Pancreas (tissue), 10 donors: ENCODE results near the gene TMEM183A. TPM values are rescaled to one million over a fixed set of nuclear protein-coding genes. Genes with fewer than 3 reads are reported as not detected.
A peak's percentile ranks its signal among the peaks of the same experiment; 100 is the strongest.

Experiments
- ATAC-seq, 4 donors: fragments of 200-7000 bp; cut with Tn5 transposase; one replicate each; pipeline versions ENCODE4 v1.8.0 to v1.9.1; 2020; ENCODE audit warnings: mild to moderate bottlenecking in 4 of 4, moderate library complexity in 4 of 4
- DNase-seq, 6 donors: peaks; one replicate each; pipeline ENCODE4 v3.0.0-alpha.2; 2020
- FAIRE-seq: peaks from 2 replicates; lab custom pipeline; 2012; peaks lifted over from hg19 to GRCh38; lab: Jason Lieb, UNC
- H3K27ac ChIP-seq, 4 donors: fragments of 200-600 bp; sonication (generic); 1 replicate in 3 of 4; 2 replicates in 1 of 4; pipeline versions ENCODE4 v1.5.0 to v1.8.0; 2020
- H3K27me3 ChIP-seq, 4 donors: fragments of 200-600 bp; one replicate each; pipeline ENCODE4 v1.8.0; 2021
- H3K36me3 ChIP-seq, 3 donors: fragments of 200-600 bp; sonication (generic) in 1 of 3; one replicate each; pipeline versions ENCODE4 v1.5.0 to v1.8.0; 2020 to 2021
- H3K4me1 ChIP-seq, 3 donors: fragments of 200-600 bp; one replicate each; pipeline ENCODE4 v1.8.0; 2021
- H3K4me3 ChIP-seq, 4 donors: fragments of 200-600 bp; sonication (generic) in 2 of 4; one replicate each; pipeline versions ENCODE4 v1.5.0 to v1.8.0; 2020 to 2021
- H3K9me3 ChIP-seq, 4 donors: fragments of 200-600 bp; one replicate each; pipeline ENCODE4 v1.8.0; 2021
- WGBS, 2 donors: extraction: QIAGEN DNeasy Blood & Tissue Kit; methylation state at CpG; one replicate each; pipeline ENCODE4 v1.1.7; 2013; 5-methylcytosine and 5-hydroxymethylcytosine counted together
- intact Hi-C, 3 donors: fragments of 100-400 bp; cut with DNase I; formaldehyde crosslinking; loops; one replicate each; pipeline versions ENCODE4 v1.11.1 to v1.14.2; 2022
- polyA plus RNA-seq, 2 donors: library from polyadenylated mRNA; stranded (reverse); fragments of 200-250 nt; gene quantifications; one replicate each; pipeline ENCODE4 v1.2.3, GENCODE V29; 2013
- total RNA-seq, 6 donors: library from RNA; stranded (reverse); fragmentation: NEBNext Ultra II Directional in 4 of 6; extraction: Animal tissue kit (Norgen Biotek cat#: 25700) in 4 of 6; gene quantifications; one replicate each; pipeline versions ENCODE4 v1.2.1 to v1.2.4, GENCODE V29; 2021 to 2023
- TF ChIP-seq, protein P1 (sequence below), 4 donors: fragments of 200-600 bp; sonication (generic) in 3 of 4; IDR thresholded peaks; one replicate each; pipeline versions ENCODE4 v1.5.0 to v1.8.0; 2021; ENCODE audit warnings: antibody characterized with exemption in 4 of 4
- donor health status: healthy with polysubstance abuse.
- donor health status: DM: no; HTN: no; CAD: no; lungs with moderate emphysema.
- donor health status: DM: no; HTN: no; CAD: no.
- donor health status: control.
- donor health status: control.
- donor health status: Bipolar disorder and iron deficiency.
- donor health status: DM: yes; HTN: yes; CAD: no.
- donor health status: DM: no; HTN: no; CAD: no.
- donor health status: DM: no; HTN: no; CAD: no.
- donor health status: DM: yes; HTN: yes; CAD: no.

Gene TMEM183A
- total and polyA plus RNA-seq, 8 donors: 16.6 to 38.7 (median 30.6) TPM

DNA sequence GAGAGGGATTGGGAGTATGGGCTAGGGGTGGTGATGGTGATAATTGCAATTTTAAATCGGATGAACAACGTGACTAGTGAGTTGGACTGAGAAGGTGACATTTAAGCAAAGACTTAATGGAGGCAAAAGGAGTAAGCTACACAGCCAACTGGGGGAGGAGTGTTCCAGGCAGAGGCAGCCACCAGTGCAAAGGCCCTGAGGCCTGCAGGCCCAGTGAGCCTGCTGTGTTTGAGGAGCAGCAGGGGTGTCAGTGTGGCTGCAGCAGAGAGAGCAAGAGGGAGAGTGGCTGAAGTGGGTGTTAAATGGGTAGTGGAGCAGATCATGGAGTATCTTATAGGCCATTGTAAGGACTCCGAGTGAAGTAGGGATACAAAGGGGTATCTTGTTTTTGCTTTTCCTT lies 59.8 kb downstream of the TMEM183A start:
- intact Hi-C loops: no loop called here
- FAIRE-seq (no peak), ATAC-seq (no peak), DNase-seq (no peak)
- no peaks in the 10 kb centered on the region for H3K27me3 ChIP-seq
- no peaks in the 10 kb centered on the region for H3K36me3 ChIP-seq
- 77 to 85% methylated on average over 3 of the region's 3 CpGs for WGBS, 2 donors
- H3K9me3 ChIP-seq: no peaks in the 10 kb centered on the region
- H3K4me3 ChIP-seq: no peak overlapping the region
- no peak overlapping the region for H3K27ac ChIP-seq
- TF ChIP-seq, protein P1, sequence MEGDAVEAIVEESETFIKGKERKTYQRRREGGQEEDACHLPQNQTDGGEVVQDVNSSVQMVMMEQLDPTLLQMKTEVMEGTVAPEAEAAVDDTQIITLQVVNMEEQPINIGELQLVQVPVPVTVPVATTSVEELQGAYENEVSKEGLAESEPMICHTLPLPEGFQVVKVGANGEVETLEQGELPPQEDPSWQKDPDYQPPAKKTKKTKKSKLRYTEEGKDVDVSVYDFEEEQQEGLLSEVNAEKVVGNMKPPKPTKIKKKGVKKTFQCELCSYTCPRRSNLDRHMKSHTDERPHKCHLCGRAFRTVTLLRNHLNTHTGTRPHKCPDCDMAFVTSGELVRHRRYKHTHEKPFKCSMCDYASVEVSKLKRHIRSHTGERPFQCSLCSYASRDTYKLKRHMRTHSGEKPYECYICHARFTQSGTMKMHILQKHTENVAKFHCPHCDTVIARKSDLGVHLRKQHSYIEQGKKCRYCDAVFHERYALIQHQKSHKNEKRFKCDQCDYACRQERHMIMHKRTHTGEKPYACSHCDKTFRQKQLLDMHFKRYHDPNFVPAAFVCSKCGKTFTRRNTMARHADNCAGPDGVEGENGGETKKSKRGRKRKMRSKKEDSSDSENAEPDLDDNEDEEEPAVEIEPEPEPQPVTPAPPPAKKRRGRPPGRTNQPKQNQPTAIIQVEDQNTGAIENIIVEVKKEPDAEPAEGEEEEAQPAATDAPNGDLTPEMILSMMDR (IDR thresholded peaks at IDR 0.05): no peak
- peaks cover 0 to 7% (median 0%) of the 10 kb centered on the region in 3 donors for H3K4me1 ChIP-seq

DNA sequence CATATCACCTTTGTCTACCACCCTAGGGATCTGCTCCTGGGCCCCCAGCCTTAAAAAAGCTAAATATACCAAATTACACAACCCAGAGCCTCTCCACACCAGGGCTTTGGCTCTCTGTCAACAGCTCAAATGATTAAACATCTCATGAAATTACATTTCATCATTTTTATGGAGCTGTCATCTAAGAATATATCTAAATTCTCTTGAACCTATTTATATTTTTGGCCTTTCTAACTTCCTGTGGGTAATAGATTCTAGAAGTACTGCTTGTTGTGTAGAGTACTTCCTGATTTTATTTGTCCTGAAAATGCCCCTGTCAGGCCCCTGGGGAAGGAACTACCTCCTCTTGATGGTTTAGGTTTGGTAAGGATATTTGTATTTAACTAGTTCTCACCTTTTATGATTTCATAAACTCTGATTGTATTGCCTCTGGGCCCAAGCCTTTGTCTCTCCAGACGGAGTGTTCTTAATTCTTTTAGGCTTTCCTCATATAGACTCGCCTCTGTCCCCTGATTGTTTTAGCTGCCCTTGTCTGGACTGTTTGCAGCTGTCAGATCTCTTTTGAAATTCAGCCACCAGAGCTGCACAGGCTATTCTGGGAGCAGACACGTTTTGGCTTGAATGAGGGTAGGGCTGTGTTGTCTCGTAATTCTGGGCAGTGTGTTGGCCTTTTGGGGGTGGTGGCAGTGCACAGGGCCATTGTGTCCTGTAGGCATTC lies 62.0 kb downstream of the TMEM183A start:
- H3K9me3 ChIP-seq: no peaks in the 10 kb centered on the region
- TF ChIP-seq, protein P1 (IDR thresholded peaks at IDR 0.05): no peak
- intact Hi-C loops: no loop called here
- H3K36me3 ChIP-seq: no peaks in the 10 kb centered on the region
- no peak overlapping the region for H3K27ac ChIP-seq
- H3K4me1 ChIP-seq: peaks cover 0 to 7% (median 0%) of the 10 kb centered on the region in 3 donors
- no peak overlapping the region for H3K4me3 ChIP-seq
- peak in 2 of 4 donors; percentile 46 to 54 for ATAC-seq
- 38 to 40% methylated on average over 4 of the region's 4 CpGs for WGBS, 2 donors
- no peaks in the 10 kb centered on the region for H3K27me3 ChIP-seq
- FAIRE-seq: no peak
- no peak for DNase-seq

DNA sequence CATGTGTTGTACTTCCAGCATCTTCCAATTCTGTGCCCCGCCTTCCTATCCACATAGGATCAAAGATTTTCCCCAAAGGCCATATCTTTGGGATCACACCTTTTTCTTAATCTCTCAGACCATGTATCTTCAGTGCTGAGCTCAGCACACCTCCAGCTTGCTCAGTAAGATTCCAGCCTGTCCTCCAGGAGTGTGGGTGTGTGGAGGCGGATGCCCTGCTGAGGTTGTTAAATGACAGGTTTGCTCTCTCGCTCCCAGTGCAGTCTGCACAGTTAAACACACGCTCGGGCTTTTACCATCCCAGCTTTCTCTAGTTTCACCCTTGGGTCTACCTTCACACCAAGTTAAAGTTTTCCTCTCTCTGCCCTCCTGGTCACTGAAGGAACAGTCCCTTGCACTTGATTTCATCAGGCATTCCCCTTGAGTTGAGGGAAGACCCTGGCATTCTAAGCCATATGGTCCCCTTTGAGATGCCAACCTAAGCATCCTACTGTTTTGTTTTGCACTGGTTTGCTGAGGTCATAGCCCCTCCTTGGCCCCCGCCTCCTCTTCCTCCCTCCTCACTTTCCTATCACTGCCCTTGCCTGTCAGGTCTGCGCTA lies 64.9 kb downstream of the TMEM183A start:
- TF ChIP-seq, protein P1 (IDR thresholded peaks at IDR 0.05): no peak
- Histone ChIP-seq H3K4me3 (no peak overlapping the region), H3K27me3 (peaks cover 0 to 4% (median 0%) of the 10 kb centered on the region in 4 donors), H3K4me1 (peaks cover 0 to 7% (median 0%) of the 10 kb centered on the region in 3 donors), H3K9me3 (no peaks in the 10 kb centered on the region), H3K27ac (no peak overlapping the region), H3K36me3 (no peaks in the 10 kb centered on the region)
- ATAC-seq (no peak), FAIRE-seq (no peak), DNase-seq (no peak)
- 81 to 87% methylated on average over 7 of the region's 7 CpGs for WGBS, 2 donors
- intact Hi-C loops: no loop called here

DNA sequence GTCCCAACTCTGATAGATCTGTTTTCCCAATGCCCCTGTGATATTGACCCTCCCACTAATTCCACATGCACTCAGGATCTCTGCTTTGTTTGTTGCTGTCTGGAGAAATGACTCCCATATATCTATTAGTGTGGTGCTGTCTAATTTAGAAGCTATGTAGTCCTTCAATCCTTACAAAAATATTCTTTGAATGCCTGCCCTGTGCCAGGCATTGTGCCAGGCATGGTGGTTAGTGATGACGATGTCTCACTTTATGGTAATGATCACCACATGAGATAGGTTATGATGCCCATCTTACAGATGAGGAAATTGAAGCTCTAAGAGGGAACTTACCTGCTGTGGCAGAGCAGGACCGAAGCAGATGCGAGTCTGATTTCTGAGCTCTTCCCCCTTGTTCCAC lies 65.7 kb downstream of the TMEM183A start:
- ATAC-seq (no peak), FAIRE-seq (no peak), DNase-seq (no peak)
- intact Hi-C loops: no loop called here
- Histone ChIP-seq H3K4me1 (peaks cover 0 to 7% (median 0%) of the 10 kb centered on the region in 3 donors), H3K27ac (no peak overlapping the region), H3K36me3 (no peaks in the 10 kb centered on the region), H3K27me3 (peaks cover 0 to 7% (median 0%) of the 10 kb centered on the region in 4 donors), H3K4me3 (no peak overlapping the region), H3K9me3 (no peaks in the 10 kb centered on the region)
- TF ChIP-seq, protein P1 (IDR thresholded peaks at IDR 0.05): no peak
- WGBS, 2 donors: 60 to 89% methylated on average over 3 of the region's 3 CpGs

DNA sequence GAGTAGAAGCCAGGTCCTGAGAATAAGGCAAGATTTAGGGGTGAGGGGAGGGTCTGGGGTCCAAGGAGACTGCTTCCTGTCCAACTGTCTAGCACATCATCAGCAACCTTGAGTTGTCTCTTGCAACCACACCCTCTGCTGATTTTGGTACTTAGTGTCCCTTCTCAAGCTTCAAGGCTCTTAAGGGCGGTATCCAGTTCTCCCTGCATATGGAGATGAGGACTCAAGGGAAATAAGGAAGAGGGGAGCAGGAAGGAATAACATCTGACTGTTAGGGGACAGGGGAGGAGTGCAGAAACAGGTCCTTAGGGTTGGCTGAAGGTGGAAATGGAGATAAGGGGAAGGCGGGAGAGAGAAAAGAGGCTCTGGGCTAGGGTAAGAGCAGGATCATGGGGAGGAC lies 66.3 kb downstream of the TMEM183A start:
- no peak overlapping the region for H3K27ac ChIP-seq
- ATAC-seq: no peak
- H3K4me3 ChIP-seq: no peak overlapping the region
- H3K36me3 ChIP-seq: no peaks in the 10 kb centered on the region
- FAIRE-seq: no peak
- TF ChIP-seq, protein P1 (IDR thresholded peaks at IDR 0.05): no peak
- H3K27me3 ChIP-seq: peaks cover 0 to 7% (median 0%) of the 10 kb centered on the region in 4 donors
- H3K4me1 ChIP-seq: peaks cover 0 to 7% (median 0%) of the 10 kb centered on the region in 3 donors
- 84 to 88% methylated on average over 2 of the region's 2 CpGs for WGBS, 2 donors
- intact Hi-C loops: no loop called here
- H3K9me3 ChIP-seq: no peaks in the 10 kb centered on the region
- no peak for DNase-seq
